IMR-90 (cell line): ENCODE results near the gene DNAH3. TPM values are rescaled to one million over a fixed set of nuclear protein-coding genes. Genes with fewer than 3 reads are reported as not detected.

ENCODE experiments used
- ATAC-seq: fragments of 200-7000 bp; cut with Tn5 transposase; 2 replicates; pipeline ENCODE4 v1.9.1; 2020; ENCODE audit warnings: low read depth, mild to moderate bottlenecking, moderate library complexity
- BruUV-seq: library from RNA; stranded (reverse); fragments of 400-500 nt; replicated peaks from 2 replicates; lab custom pipeline; 2021; lab: Mats Ljungman, UMichigan
- CTCF ChIA-PET: fragments of 300-600 bp; formaldehyde crosslinking; extraction: SDS; loops from one replicate; lab custom pipeline; 2021; ENCODE audit warnings: antibody characterized with exemption; lab: Yijun Ruan, JAX
- POLR2A ChIA-PET: fragments of 300-600 bp; sonication (Branson Sonifier 250); formaldehyde crosslinking; loops from one replicate; lab custom pipeline; 2022; ENCODE audit warnings: antibody characterized with exemption; ENCODE audit not compliant: unreplicated experiment; lab: Charles Lee
- DNase-seq: peaks from one replicate; pipeline ENCODE4 v3.0.0; 2013
- H2AFZ ChIP-seq: replicated peaks from 2 replicates; pipeline ENCODE3; 2013; ENCODE audit warnings: low read length, mild to moderate bottlenecking; ENCODE audit not compliant: poor library complexity
- H2AK5ac ChIP-seq: 2 replicates; pipeline ENCODE4 v1.6.1; 2013; ENCODE audit warnings: low read depth, low read length, inconsistent platforms
- H2AK9ac ChIP-seq: replicated peaks from 2 replicates; pipeline ENCODE3; 2013; ENCODE audit warnings: mild to moderate bottlenecking, low read depth, low read length, moderate library complexity; ENCODE audit not compliant: poor library complexity
- H2BK120ac ChIP-seq: 2 replicates; pipeline ENCODE4 v1.6.1; 2013; ENCODE audit warnings: low read depth, low read length, inconsistent platforms
- H2BK15ac ChIP-seq: 3 replicates; pipeline ENCODE4 v1.6.1; 2013; ENCODE audit warnings: low read depth, low read length, inconsistent platforms
- H2BK20ac ChIP-seq: 2 replicates; pipeline ENCODE4 v1.6.1; 2013; ENCODE audit warnings: low read depth, mild to moderate bottlenecking, inconsistent platforms, low read length, moderate library complexity
- H2BK5ac ChIP-seq: 2 replicates; pipeline ENCODE4 v1.6.1; 2013; ENCODE audit warnings: mild to moderate bottlenecking, low read depth, low read length, inconsistent platforms; ENCODE audit not compliant: poor library complexity, severe bottlenecking
- H3K14ac ChIP-seq: replicated peaks from 2 replicates; pipeline ENCODE4 v1.6.1; 2013; ENCODE audit warnings: low read depth, low read length, inconsistent platforms
- H3K18ac ChIP-seq: 2 replicates; pipeline ENCODE4 v1.6.1; 2013; ENCODE audit warnings: low read depth, low read length, control low read depth
- H3K23ac ChIP-seq: 2 replicates; pipeline ENCODE4 v1.6.1; 2013; ENCODE audit warnings: low read depth, low read length, inconsistent platforms
- H3K27ac ChIP-seq: 2 replicates; pipeline ENCODE4 v1.5.1; 2013; ENCODE audit warnings: mild to moderate bottlenecking, control low read depth, low read length; ENCODE audit not compliant: insufficient read depth
- H3K27me3 ChIP-seq: 2 replicates; pipeline ENCODE4 v1.6.1; 2013; ENCODE audit warnings: low read length; ENCODE audit not compliant: control insufficient read depth, insufficient read depth
- H3K36me3 ChIP-seq: 2 replicates; pipeline ENCODE4 v1.6.1; 2013; ENCODE audit warnings: low read length, mixed read lengths; ENCODE audit not compliant: control insufficient read depth, insufficient read depth
- H3K4ac ChIP-seq: 2 replicates; pipeline ENCODE4 v1.6.1; 2013; ENCODE audit warnings: low read depth, low read length, inconsistent platforms
- H3K4me1 ChIP-seq: 2 replicates; pipeline ENCODE4 v1.6.1; 2013; ENCODE audit warnings: low read length, mixed read lengths; ENCODE audit not compliant: control insufficient read depth, insufficient read depth
- H3K4me2 ChIP-seq: 2 replicates; pipeline ENCODE4 v1.6.1; 2013; ENCODE audit warnings: low read depth, mild to moderate bottlenecking, control low read depth, low read length, moderate library complexity
- H3K4me3 ChIP-seq: 2 replicates; pipeline ENCODE4 v1.5.1; 2013; ENCODE audit warnings: low read depth, mild to moderate bottlenecking, control low read depth, low read length, moderate library complexity; ENCODE audit not compliant: insufficient read depth
- H3K56ac ChIP-seq: 2 replicates; pipeline ENCODE4 v1.6.1; 2013; ENCODE audit warnings: low read length, inconsistent platforms; ENCODE audit not compliant: insufficient read depth; ENCODE audit errors: extremely low read depth
- H3K79me1 ChIP-seq, 2 experiments: 2 replicates each; pipeline ENCODE4 v1.6.1; 2013; ENCODE audit warnings: low read length in 2 of 2, inconsistent platforms in 1 of 2, low read depth in 1 of 2
- H3K9ac ChIP-seq: 2 replicates; pipeline ENCODE4 v1.6.1; 2013; ENCODE audit warnings: low read depth, low read length, control low read depth
- H3K9me1 ChIP-seq: 2 replicates; pipeline ENCODE4 v1.6.1; 2013; ENCODE audit warnings: low read length, inconsistent platforms; ENCODE audit not compliant: insufficient read depth
- H3K9me3 ChIP-seq: 2 replicates; pipeline ENCODE4 v1.6.1; 2013; ENCODE audit warnings: low read length; ENCODE audit not compliant: control insufficient read depth, insufficient read depth
- H4K20me1 ChIP-seq: 2 replicates; pipeline ENCODE4 v1.6.1; 2013; ENCODE audit warnings: low read length, inconsistent platforms; ENCODE audit not compliant: insufficient read depth
- H4K5ac ChIP-seq: 2 replicates; pipeline ENCODE4 v1.6.1; 2013; ENCODE audit warnings: mild to moderate bottlenecking, low read depth, low read length, control low read depth
- H4K8ac ChIP-seq, 2 experiments: 2 replicates each; pipeline ENCODE4 v1.6.1; 2013; ENCODE audit warnings: low read depth in 2 of 2, low read length in 2 of 2, control low read depth in 1 of 2, inconsistent platforms in 1 of 2
- H4K91ac ChIP-seq: 2 replicates; pipeline ENCODE4 v1.6.1; 2013; ENCODE audit warnings: low read depth, low read length, inconsistent platforms; ENCODE audit not compliant: insufficient read depth
- FOS ChIP-seq: fragments of 150-350 bp; IDR thresholded peaks from 2 replicates; pipeline ENCODE4 v1.6.1; 2016; ENCODE audit warnings: low read depth, low read length
- RCOR1 ChIP-seq: IDR thresholded peaks from 2 replicates; pipeline ENCODE4 v1.6.1; 2012; ENCODE audit warnings: mild to moderate bottlenecking, low read length, improper control_type of control experiment; ENCODE audit not compliant: insufficient replicate concordance
- WGBS, 2 experiments: methylation state at CpG; one replicate each; pipeline versions ENCODE4 v1.1.5 to v1.1.7; 2013; ENCODE audit warnings: missing lambda C conversion rate in 2 of 2; ENCODE audit not compliant: insufficient read length in 1 of 2; ENCODE audit errors: extremely low coverage in 2 of 2; 5-methylcytosine and 5-hydroxymethylcytosine counted together
- dilution Hi-C: fragments of 300-500 bp; cut with HindIII; formaldehyde crosslinking; loops from one replicate; pipeline ENCODE4 v1.14.3; 2018; ENCODE audit warnings: low sequenced_read_pairs; ENCODE audit not compliant: unreplicated experiment
- in situ Hi-C: fragments of 300-500 bp; cut with MboI; formaldehyde crosslinking; loops from 3 replicates; pipeline ENCODE4 v1.14.3; 2019; ENCODE audit warnings: low sequenced_read_pairs, inconsistent platforms, mixed read lengths
- intact Hi-C: fragments of 100-400 bp; cut with micrococcal nuclease; formaldehyde crosslinking; loops from 2 replicates; pipeline ENCODE4 v1.10.0; 2022
- polyA plus RNA-seq, 3 experiments: library from polyadenylated mRNA; depleted of rRNA; stranded (reverse); fragments of >200 nt; gene quantifications; 2 replicates each; pipeline ENCODE4 v1.2.3, GENCODE V29; 2012; ENCODE audit warnings: low replicate concordance in 1 of 3
- total RNA-seq: library from RNA; depleted of rRNA; stranded (reverse); fragments of >200 nt; gene quantifications from 2 replicates; pipeline ENCODE4 v1.2.3, GENCODE V29; 2012
- TF ChIP-seq, protein P1 (sequence below): fragments of 150-350 bp; IDR thresholded peaks from 2 replicates; pipeline ENCODE4 v1.6.1; 2016; ENCODE audit warnings: low read depth, mild to moderate bottlenecking, low read length, moderate library complexity, borderline replicate concordance

The DNAH3 gene
- total and polyA plus RNA-seq, 2 of the 4 experiments (the other 2 are of a cell fraction) = not detected

DNA sequence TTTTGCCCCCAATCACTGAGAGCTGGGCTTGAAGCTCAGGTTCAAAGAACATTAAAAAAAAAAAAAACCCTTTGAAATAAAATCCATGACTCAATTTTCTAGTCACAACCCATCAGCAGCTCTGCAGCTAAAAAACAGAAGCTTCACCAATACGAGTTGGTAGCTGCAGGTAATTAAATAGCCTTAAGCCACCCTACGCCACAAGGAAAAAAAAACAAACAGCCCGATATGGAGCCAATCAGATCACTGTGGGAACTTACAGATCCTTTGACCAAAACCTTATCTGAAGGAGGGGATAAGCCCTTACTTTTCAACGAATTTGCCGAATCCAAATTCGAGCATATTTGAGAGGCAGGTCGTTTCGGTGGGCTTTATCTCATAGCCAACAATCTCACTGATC lies 69.3 kb downstream of the DNAH3 start:
- Histone ChIP-seq H2BK5ac (no peak overlapping the region), H3K23ac (no peak overlapping the region), H2BK20ac (no peak overlapping the region), H4K8ac (no peak overlapping the region), H3K14ac (no peak overlapping the region), H4K91ac (no peak overlapping the region), H3K4ac (no peak overlapping the region), H2BK120ac (no peak overlapping the region), H3K27ac (no peak overlapping the region), H3K56ac (no peak overlapping the region), H3K4me1 (no peaks in the 10 kb centered on the region), H4K20me1 (no peaks in the 10 kb centered on the region), H3K79me1 (no peaks in the 10 kb centered on the region), H2AFZ (no peak overlapping the region), H3K4me2 (no peak overlapping the region), H4K5ac (no peak overlapping the region), H3K36me3 (no peaks in the 10 kb centered on the region), H2AK5ac (no peak overlapping the region), H3K27me3 (no peaks in the 10 kb centered on the region), H2AK9ac (no peak overlapping the region), H2BK15ac (no peak overlapping the region), H3K9me1 (no peaks in the 10 kb centered on the region), H3K9ac (no peak overlapping the region), H3K4me3 (no peak overlapping the region), H3K18ac (no peak overlapping the region), H3K9me3 (no peaks in the 10 kb centered on the region)
- DNase-seq (no peak), ATAC-seq (no peak)
- WGBS, 2 experiments = no CpG with 5 or more reads among the region's 8 CpGs
- ChIA-PET POLR2A (no interaction called here), CTCF (interaction anchor here (0.6 to 1.0 kb wide), 2 partner anchors 29 to 231 kb away, joined by 3 to 5 read pairs; no protein-coding TSS in a partner anchor)
- no TSS peak for BruUV-seq
- dilution Hi-C loops = no loop called here
- intact Hi-C loops = loop anchor here (5.0 kb wide), 1 partner anchor 274 kb away; the partner anchor contains the start of genes ERI2 and REXO5
- TF ChIP-seq, protein P1, sequence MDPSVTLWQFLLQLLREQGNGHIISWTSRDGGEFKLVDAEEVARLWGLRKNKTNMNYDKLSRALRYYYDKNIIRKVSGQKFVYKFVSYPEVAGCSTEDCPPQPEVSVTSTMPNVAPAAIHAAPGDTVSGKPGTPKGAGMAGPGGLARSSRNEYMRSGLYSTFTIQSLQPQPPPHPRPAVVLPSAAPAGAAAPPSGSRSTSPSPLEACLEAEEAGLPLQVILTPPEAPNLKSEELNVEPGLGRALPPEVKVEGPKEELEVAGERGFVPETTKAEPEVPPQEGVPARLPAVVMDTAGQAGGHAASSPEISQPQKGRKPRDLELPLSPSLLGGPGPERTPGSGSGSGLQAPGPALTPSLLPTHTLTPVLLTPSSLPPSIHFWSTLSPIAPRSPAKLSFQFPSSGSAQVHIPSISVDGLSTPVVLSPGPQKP = no peak
- TF ChIP-seq RCOR1 = no peak
- no peak for TF ChIP-seq FOS
- in situ Hi-C loops = no loop called here
